Cardiac fibroblast (primary cell): ENCODE measurements around the gene MRPL41.
"Not testable (repeated sequence)": the region's sequence is repeated elsewhere in the genome, so short reads cannot be mapped to it uniquely, and the experiment has no call there.

Experiments used
- DNase-seq, 2 donors: peaks; one replicate each; pipeline versions ENCODE4 v3.0.0 to v3.0.0-alpha.2; 2010; ENCODE audit warnings: low read depth in 2 of 2
- H3K4me3 ChIP-seq, 2 donors: replicated peaks in 1 of 2; 1 replicate in 1 of 2; 2 replicates in 1 of 2; pipeline ENCODE4 v1.5.1; 2011; ENCODE audit warnings: low read depth in 2 of 2, low read length in 2 of 2, mild to moderate bottlenecking in 2 of 2, moderate library complexity in 1 of 2
- TF ChIP-seq, protein P1 (sequence below): IDR thresholded peaks from one replicate; pipeline ENCODE4 v1.5.1; 2011; ENCODE audit warnings: low read depth, mild to moderate bottlenecking, low read length, inconsistent platforms

The MRPL41 gene

DNA sequence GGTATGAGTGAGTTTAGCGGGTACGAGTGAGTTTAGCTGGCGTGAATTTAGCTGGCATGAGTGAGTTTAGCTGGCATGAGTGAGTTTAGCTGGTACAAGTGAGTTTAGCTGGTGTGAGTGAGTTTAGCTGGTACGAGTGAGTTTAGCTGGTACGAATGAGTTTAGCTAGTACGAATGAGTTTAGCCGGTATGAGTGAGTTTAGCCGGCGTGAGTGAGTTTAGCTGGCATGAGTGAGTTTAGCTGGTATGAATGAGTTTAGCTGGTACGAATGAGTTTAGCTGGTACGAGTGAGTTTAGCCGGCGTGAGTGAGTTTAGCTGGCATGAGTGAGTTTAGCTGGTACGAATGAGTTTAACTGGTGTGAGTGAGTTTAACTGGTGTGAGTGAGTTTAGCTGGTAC is 42.5 kb upstream of the MRPL41 start:
- DNase-seq: no peak
- TF ChIP-seq, protein P1, sequence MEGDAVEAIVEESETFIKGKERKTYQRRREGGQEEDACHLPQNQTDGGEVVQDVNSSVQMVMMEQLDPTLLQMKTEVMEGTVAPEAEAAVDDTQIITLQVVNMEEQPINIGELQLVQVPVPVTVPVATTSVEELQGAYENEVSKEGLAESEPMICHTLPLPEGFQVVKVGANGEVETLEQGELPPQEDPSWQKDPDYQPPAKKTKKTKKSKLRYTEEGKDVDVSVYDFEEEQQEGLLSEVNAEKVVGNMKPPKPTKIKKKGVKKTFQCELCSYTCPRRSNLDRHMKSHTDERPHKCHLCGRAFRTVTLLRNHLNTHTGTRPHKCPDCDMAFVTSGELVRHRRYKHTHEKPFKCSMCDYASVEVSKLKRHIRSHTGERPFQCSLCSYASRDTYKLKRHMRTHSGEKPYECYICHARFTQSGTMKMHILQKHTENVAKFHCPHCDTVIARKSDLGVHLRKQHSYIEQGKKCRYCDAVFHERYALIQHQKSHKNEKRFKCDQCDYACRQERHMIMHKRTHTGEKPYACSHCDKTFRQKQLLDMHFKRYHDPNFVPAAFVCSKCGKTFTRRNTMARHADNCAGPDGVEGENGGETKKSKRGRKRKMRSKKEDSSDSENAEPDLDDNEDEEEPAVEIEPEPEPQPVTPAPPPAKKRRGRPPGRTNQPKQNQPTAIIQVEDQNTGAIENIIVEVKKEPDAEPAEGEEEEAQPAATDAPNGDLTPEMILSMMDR: no peak
- no peak overlapping the region for H3K4me3 ChIP-seq

DNA sequence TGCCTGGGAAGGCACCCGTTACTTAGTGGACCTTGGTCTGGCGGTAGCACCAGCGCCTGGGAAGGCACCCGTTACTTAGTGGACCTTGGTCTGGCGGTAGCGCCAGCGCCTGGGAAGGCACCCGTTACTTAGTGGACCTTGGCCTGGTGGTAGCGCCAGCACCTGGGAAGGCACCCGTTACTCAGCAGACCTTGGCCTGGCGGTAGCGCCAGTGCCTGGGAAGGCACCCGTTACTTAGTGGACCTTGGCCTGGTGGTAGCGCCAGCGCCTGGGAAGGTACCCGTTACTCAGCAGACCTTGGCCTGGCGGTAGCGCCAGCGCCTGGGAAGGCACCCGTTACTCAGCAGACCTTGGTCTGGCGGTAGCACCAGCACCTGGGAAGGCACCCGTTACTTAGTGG is 40.6 kb upstream of the MRPL41 start:
- DNase-seq, H3K4me3 ChIP-seq: not testable (repeated sequence)

DNA sequence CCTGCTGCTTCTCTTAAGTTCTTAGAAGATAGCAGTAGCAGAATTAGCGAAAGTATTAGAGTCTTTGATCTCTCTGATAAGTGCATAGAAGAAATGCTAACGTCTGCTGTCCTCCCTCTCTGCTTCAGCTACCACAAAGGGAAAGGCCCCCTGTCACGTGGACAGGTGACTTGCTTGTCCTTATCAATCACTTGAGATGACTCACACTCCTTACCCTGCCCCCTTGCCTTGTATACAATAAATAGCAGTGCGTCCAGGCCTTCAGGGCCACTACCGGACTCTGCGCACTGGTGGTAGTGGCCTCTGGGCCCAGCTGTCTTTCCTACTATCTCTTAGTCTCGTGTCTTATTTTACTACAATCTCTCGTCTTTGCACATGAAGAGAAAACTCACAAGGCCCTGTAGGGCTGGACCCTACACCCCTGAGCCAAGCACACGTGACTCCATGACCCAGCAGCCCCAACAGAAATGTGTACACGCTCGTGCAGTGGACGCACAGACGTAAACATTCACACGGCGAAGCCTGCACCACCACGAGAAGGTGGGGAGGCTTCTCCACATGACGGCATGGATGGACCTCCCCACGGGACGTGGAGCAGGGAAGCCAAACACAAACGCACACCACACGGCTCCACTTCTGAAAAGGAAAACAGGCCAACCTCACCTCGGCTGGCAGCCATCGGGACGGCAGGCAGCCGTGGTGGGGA is 39.8 kb upstream of the MRPL41 start:
- TF ChIP-seq, protein P1: no peak
- H3K4me3 ChIP-seq: no peak overlapping the region
- no peak for DNase-seq

DNA sequence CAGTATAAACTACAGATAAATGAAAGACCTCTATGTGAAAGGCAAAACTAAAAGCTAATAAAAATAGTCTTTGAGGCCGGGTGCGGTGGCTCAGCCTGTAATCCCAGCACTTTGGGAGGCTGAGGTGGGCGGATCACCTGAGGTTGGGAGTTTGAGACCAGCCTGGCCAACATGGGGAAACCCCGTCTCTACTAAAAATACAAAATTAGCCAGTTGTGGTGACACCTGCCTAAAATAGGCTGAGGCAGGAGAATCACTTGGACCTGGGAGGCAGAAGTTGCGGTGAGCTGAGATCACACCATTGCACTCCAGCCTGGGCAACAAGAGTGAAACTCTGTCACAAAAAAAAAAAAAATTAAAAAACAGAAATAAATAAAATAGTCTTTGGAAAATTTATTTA is 38.5 kb upstream of the MRPL41 start:
- not testable (repeated sequence) for H3K4me3 ChIP-seq, DNase-seq

DNA sequence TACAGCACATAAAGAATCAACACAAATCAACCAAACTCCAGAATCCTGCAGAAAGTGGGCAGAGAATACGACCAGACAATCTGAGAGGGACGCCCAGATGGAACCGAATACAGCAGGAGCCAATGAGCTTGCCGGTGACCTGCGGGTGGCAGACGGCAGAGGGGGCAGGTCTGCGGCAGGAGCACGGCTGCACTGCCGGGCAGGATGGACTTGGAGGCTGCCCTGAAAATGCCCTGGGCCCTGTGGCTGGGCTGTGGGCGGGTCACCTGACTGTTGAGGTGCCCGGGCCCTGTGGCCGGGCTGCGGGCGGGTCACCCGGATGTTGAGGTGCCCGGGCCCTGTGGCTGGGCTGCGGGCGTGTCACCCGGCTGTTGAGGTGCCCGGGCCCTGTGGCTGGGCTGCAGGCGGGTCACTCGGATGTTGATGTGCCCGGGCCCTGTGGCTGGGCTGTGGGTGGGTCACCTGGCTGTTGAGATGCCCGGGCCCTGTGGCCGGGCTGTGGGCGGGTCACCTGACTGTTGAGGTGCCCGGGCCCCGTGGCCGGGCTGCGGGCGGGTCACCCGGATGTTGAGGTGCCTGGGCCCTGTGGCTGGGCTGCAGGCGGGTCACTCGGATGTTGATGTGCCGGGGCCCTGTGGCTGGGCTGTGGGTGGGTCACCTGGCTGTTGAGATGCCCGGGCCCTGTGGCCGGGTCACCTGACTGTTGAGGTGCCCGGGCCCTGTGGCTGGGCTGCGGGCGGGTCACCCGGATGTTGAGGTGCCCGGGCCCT is 37.7 kb upstream of the MRPL41 start:
- DNase-seq, H3K4me3 ChIP-seq: not testable (repeated sequence)

DNA sequence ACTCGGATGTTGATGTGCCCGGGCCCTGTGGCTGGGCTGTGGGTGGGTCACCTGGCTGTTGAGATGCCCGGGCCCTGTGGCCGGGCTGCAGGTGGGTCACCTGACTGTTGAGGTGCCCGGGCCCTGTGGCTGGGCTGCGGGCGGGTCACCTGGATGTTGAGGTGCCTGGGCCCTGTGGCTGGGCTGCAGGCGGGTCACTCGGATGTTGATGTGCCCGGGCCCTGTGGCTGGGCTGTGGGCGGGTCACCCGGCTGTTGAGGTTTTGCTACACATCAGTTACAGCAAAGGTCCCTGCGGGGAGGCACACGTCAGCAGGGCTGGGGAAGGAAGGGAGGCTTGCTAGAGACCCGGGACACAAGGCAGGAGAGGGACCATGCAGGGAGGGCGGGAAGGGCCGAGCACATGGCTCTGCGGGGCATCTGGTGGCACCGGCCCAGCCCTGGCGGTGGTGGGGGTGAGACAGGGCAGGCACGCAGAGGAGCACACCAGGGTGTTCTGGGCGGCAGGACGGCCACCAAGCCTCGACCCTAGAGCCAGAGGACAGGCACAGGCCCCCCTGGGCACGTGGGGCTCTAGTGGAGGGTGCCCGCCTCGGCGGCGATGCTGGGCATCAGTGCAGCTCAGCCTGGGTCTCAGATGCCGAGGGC is 36.9 kb upstream of the MRPL41 start:
- TF ChIP-seq, protein P1: no peak
- no peak overlapping the region for H3K4me3 ChIP-seq
- no peak for DNase-seq

DNA sequence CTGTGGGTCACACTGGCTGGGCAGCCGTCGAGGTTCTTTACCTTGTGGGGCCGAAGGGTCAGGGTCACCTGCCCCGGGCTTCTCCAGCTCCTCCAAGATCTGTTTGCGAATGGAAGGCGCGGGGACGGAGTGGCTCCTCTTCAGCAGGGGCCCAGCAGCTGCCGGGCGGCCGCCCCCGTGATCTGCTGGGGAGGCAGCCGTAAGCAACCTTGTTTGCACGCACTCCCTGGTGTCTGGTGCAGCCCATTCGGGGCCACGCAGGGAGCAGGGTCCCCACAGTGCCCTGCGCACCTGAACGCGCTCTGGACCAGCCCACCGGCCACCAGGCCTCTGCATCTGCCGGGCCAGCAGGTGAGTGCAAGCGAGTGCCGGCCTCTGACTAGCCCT is 36.3 kb upstream of the MRPL41 start:
- no peak for DNase-seq
- TF ChIP-seq, protein P1: no peak
- H3K4me3 ChIP-seq: no peak overlapping the region

DNA sequence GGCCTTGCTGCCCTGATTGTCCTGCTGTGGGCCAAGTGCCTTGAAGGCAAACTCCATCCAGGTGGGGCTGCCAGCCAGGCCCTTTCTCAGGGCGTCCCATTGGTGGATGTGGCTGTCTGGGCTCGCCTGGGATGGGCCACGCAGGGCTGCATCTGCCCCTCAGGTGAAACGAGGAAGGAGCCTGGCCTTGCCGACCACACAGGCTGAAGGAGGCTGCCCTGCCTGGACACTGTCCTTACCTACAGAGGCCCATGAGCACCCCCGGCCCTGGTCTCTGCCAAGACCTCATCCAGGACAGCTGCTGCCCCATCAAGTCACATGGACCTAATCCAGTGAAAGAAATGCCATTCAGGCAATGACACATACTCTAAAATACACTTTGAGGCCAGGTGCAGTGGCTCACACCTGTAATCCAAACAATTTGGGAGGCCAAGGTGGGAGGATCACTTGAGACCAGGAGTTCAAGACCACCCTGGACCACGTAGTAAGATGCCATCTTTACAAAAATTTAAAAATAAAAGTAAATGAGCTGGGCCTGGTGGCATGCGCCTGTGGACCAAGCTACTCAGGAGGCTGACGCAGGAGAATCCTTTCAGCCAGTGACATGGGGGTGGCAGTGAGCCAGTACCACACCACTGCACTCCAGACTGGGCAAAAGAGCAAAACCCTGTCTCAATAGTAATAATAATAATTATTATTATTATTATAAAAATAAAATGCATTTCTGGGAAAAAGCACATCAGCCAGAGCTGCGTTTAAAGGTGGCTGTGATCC is 35.3 kb upstream of the MRPL41 start:
- no peak overlapping the region for H3K4me3 ChIP-seq
- DNase-seq: no peak
- TF ChIP-seq, protein P1: no peak

DNA sequence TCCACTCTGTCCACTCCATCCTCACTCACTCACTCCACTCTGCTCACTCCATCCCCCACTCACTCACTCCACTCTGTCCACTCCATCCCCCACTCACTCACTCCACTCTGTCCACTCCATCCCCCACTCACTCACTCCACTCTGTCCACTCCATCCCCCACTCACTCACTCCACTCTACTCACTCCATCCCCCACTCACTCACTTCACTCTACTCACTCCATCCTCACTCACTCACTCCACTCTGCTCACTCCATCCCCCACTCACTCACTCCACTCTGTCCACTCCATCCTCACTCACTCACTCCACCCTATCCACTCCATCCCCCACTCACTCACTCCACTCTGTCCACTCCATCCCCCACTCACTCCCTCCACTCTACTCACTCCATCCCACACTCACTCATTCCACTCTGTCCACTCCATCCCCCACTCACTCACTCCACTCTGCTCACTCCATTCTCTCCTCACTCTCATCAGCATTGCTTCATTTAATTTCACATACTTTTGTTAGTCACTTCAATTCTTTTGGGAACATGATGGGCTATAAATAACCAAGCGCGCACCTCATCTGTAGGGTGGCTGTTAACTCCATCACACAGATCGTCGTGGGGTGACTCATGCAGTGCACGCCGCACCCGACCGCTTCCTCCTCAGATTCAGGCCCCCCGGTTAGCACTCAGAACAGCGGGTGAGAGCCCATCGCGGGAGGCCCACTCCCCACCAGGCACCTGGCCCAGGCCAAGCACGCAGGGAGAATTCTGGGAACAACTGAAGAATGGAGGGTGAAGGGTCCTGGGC is 32.8 kb upstream of the MRPL41 start:
- not testable (repeated sequence) for H3K4me3 ChIP-seq
- DNase-seq: peak in 1 of 2 donors; percentile 83
